Testis (tissue), 2 donors: ENCODE results near the gene CACNA1C.

Source experiments
- CTCF ChIP-seq, 3 experiments: fragments of 450-650 bp in 2 of 3; fragments of 200-600 bp in 1 of 3; sonication (generic) in 1 of 3; IDR thresholded peaks; one replicate each; pipeline ENCODE4 v1.5.1; 2016 to 2019; ENCODE audit warnings: antibody characterized with exemption in 3 of 3, mild to moderate bottlenecking in 2 of 3, moderate library complexity in 1 of 3
- POLR2A ChIP-seq: fragments of 450-650 bp; IDR thresholded peaks from one replicate; pipeline ENCODE4 v1.6.1; 2017; ENCODE audit warnings: antibody characterized with exemption, mild to moderate bottlenecking, moderate library complexity

- no peak for TF ChIP-seq POLR2A
- TF ChIP-seq CTCF (IDR thresholded peaks at IDR 0.05): no peak
Measured at GRCh38 chr12:2082321-2082720, 29.5 kb downstream of the CACNA1C start.
